HG02840 (cell line): ENCODE results near the gene SLC26A6.

Experiments
- ATAC-seq: cut with Tn5 transposase; IDR thresholded peaks from one replicate; pipeline ENCODE4 v1.9.1; 2021; ENCODE audit warnings: mild to moderate bottlenecking, moderate library complexity, moderate number of reproducible peaks; ENCODE audit not compliant: unreplicated experiment, low FRiP score

Gene SLC26A6

DNA sequence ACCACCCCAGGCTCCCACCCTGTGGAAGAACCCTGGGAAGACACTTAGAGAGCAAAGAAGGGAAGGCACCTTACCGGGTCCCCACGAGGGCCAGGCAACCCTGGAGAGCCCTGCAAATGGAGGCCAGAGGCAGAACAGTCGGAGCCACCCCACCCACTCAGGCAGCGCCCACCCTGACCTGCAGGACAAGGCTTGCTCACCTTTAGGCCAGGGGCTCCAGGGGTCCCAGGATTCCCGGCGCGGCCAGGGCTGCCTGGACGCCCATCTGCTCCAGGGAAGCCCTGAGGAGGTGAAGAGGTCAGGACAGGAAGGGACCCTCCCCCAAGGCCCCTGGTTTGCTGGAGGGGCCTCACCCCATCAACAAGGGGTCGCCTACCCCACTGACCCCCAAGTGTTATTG lies 50.4 kb downstream of the SLC26A6 start:
- ATAC-seq, result no peak

- no peak for ATAC-seq
Measured at GRCh38 chr3:48581621-48582481, 53.4 kb downstream of the SLC26A6 start.

- no peak for ATAC-seq
Measured at GRCh38 chr3:48576647-48577046, 58.6 kb downstream of the SLC26A6 start.
